Heart left ventricle (tissue), 16 donors: ENCODE measurements around the gene ITGA7. TPM values are rescaled to one million over a fixed set of nuclear protein-coding genes. Genes with fewer than 3 reads are reported as not detected.
A peak's percentile ranks its signal among the peaks of the same experiment; 100 is the strongest.

Experiments used
- ATAC-seq, 4 donors: fragments of 200-7000 bp; cut with Tn5 transposase; one replicate each; pipeline ENCODE4 v1.9.1; 2020 to 2022; ENCODE audit warnings: moderate library complexity in 4 of 4, mild to moderate bottlenecking in 3 of 4, moderate number of reproducible peaks in 1 of 4
- DNase-seq, 5 donors: peaks; one replicate each; pipeline ENCODE4 v3.0.0-alpha.2; 2020
- H3K27ac ChIP-seq, 12 donors: fragments of 200-600 bp; sonication (generic) in 4 of 12; one replicate each; pipeline versions ENCODE4 v1.5.0 to v1.8.0; 2016 to 2022; ENCODE audit warnings: mild to moderate bottlenecking in 2 of 12
- H3K27me3 ChIP-seq, 9 donors: fragments of 200-600 bp; sonication (generic) in 2 of 9; one replicate each; pipeline versions ENCODE4 v1.5.1 to v1.8.0; 2016 to 2022; ENCODE audit warnings: mild to moderate bottlenecking in 3 of 9
- H3K36me3 ChIP-seq, 9 donors: fragments of 200-600 bp; sonication (generic) in 2 of 9; one replicate each; pipeline versions ENCODE4 v1.5.0 to v1.8.0; 2018 to 2022; ENCODE audit warnings: mild to moderate bottlenecking in 2 of 9
- H3K4me1 ChIP-seq, 12 donors: fragments of 200-600 bp; sonication (generic) in 4 of 12; one replicate each; pipeline versions ENCODE4 v1.5.0 to v1.8.0; 2016 to 2022; ENCODE audit warnings: mild to moderate bottlenecking in 3 of 12
- H3K4me3 ChIP-seq, 12 donors: fragments of 200-600 bp; sonication (generic) in 4 of 12; one replicate each; pipeline versions ENCODE4 v1.5.0 to v1.8.0; 2017 to 2022; ENCODE audit warnings: mild to moderate bottlenecking in 9 of 12, moderate library complexity in 4 of 12
- H3K9me3 ChIP-seq, 12 donors: fragments of 200-600 bp; sonication (generic) in 4 of 12; one replicate each; pipeline versions ENCODE4 v1.5.0 to v1.8.0; 2016 to 2022; ENCODE audit warnings: mild to moderate bottlenecking in 1 of 12
- CTCF ChIP-seq, 12 donors: fragments of 200-600 bp; sonication (generic) in 4 of 12; IDR thresholded peaks; one replicate each; pipeline versions ENCODE4 v1.5.0 to v1.8.0; 2018 to 2022; ENCODE audit warnings: antibody characterized with exemption in 12 of 12, mild to moderate bottlenecking in 5 of 12
- POLR2A ChIP-seq, 2 donors: fragments of 450-650 bp; IDR thresholded peaks; one replicate each; pipeline ENCODE4 v1.6.1; 2017; ENCODE audit warnings: antibody characterized with exemption in 2 of 2, mild to moderate bottlenecking in 2 of 2, moderate library complexity in 2 of 2
- WGBS, 4 donors: extraction: QIAGEN DNeasy Blood & Tissue Kit in 2 of 4; methylation state at CpG; one replicate each; pipeline versions ENCODE4 v1.1.5 to v1.1.7; 2013 to 2018; 5-methylcytosine and 5-hydroxymethylcytosine counted together
- intact Hi-C, 10 donors: fragments of 100-400 bp; cut with DNase I; formaldehyde crosslinking; loops; one replicate each; pipeline versions ENCODE4 v1.11.1 to v1.14.2; 2022
- polyA plus RNA-seq, 2 donors: library from polyadenylated mRNA; stranded (reverse); fragments of 200-250 nt; gene quantifications; one replicate each; pipeline ENCODE4 v1.2.3, GENCODE V29; 2013
- total RNA-seq, 9 donors: library from RNA; depleted of rRNA in 2 of 9; stranded (reverse); fragments of >200 nt in 2 of 9; fragmentation: NEBNext Ultra II Directional in 3 of 9; extraction: Animal tissue kit (Norgen Biotek cat#: 25700) in 3 of 9; gene quantifications; one replicate each; pipeline versions ENCODE4 v1.1.0 to v1.2.4, GENCODE V29; 2016 to 2023
- donor health status: ischemic (EF 13 %, LVEDD 7.1; RV severe dilation, severe dysfunction).
- donor health status: healthy with polysubstance abuse.
- donor health status: DM: no; HTN: yes; CAD: no.
- donor health status: DM: no; HTN: no; CAD: no.
- donor health status: ischemic (EF 25% LVEDD 6.9; RV normal size, moderate dysfunction).
- donor health status: ischemic (EF 25% LVEDD 5.7; RV mildly dilated, moderate dysfunction).
- donor health status: healthy.
- donor health status: DM: yes; HTN: yes; CAD: no.
- donor health status: ischemic (EF 35%, LVEDD 5.7; RV mildly dilated, moderate dysfunction).
- donor health status: nonischemic (EF 11% LVEDD 7.7; RV severe dilation, severe dysfunction).
- donor health status: DM: yes; HTN: yes; CAD: no.
- donor health status: PGD.
- donor health status: ischemic (EF 29% LVEDD 5.4; RV normal size, mild dysfunction).
- donor health status: nonischemic (EF 23%, LVEDD 6.1; RV moderate dilation, normal function).

The ITGA7 gene
- total and polyA plus RNA-seq, 11 donors: 173 to 1,007 (median 573) TPM

- no peak for DNase-seq
- H3K27ac ChIP-seq: peak overlapping the region in 1 of 12 donors; percentile 2
These were observed 40.7 kb upstream of the ITGA7 start for GRCh38 chr12:55748230-55748993.

GRCh38 chr12:55746913-55747231 is 39.2 kb upstream of the ITGA7 start:
- H3K36me3 ChIP-seq: peaks cover 0 to 23% (median 10%) of the 10 kb centered on the region in 9 donors
- DNase-seq: no peak
- peaks cover 0 to 6% (median 0%) of the 10 kb centered on the region in 9 donors for H3K27me3 ChIP-seq
- H3K4me1 ChIP-seq: peaks cover 0 to 52% (median 28%) of the 10 kb centered on the region in 12 donors
- intact Hi-C loops: loop anchor here in 2 of 10 donors (5.0 to 10.0 kb wide), 2 partner anchors 45 to 278 kb away; partner anchors contain the start of gene IKZF4 (in 1 of the 2)
- TF ChIP-seq CTCF (IDR thresholded peaks at IDR 0.05) (no peak), POLR2A (IDR thresholded peaks at IDR 0.05) (no peak)
- H3K4me3 ChIP-seq: no peak overlapping the region
- no peak for ATAC-seq
- no peaks in the 10 kb centered on the region for H3K9me3 ChIP-seq
- H3K27ac ChIP-seq: peak overlapping the region in 1 of 12 donors; percentile 41

More at GRCh38 chr12:55748230-55748993, 40.7 kb upstream of the ITGA7 start:
- H3K4me3 ChIP-seq: no peak overlapping the region
- peaks cover 0 to 6% (median 0%) of the 10 kb centered on the region in 9 donors for H3K27me3 ChIP-seq
- peaks cover 0 to 37% (median 26%) of the 10 kb centered on the region in 9 donors for H3K36me3 ChIP-seq
- intact Hi-C loops: loop anchor here in 2 of 10 donors (5.0 to 10.0 kb wide), 2 partner anchors 44 to 276 kb away; partner anchors contain the start of gene IKZF4 (in 1 of the 2)
- no peaks in the 10 kb centered on the region for H3K9me3 ChIP-seq
- TF ChIP-seq CTCF (IDR thresholded peaks at IDR 0.05) (no peak), POLR2A (IDR thresholded peaks at IDR 0.05) (no peak)
- ATAC-seq: no peak
- peaks cover 0 to 48% (median 28%) of the 10 kb centered on the region in 12 donors for H3K4me1 ChIP-seq
- WGBS, 4 donors: 88 to 92% (median 91%) methylated on average over 17 to 18 of the region's 18 CpGs

DNA sequence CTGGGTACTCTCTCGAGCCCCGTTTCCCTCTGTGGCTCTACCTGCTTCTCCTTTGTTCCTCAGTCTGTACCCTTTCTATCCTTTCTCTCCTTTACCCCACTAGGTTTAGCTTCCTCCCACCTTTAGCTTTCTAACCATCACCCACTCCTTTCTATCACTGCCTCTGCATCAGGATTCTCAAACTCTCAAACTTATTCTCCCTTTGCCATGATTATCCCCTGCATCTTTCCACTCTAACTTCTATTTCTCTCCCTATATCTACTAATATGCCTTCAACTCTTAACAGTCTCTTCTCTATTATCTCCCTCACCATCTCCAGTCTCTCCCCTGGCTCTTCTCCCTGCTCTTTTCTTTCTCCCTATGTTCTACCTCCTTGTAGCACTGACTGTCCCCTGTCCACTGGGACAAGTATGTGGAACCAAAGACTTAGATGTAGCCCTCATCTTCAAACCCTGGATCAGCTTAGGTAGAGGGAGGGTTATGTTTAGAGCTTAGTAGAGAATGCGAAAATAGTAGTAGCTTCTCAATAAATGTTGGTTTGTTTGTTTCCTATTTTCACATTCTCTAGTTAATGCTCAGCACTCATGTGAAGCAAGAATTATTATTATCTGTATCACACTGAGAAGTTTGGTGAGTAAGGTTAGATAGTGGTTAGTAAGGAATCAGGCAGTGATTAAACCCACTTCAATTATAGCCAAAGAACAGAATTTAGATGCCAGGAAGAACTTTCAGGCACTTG is 38.6 kb upstream of the ITGA7 start:
- Histone ChIP-seq H3K9me3 (no peaks in the 10 kb centered on the region), H3K27ac (peak overlapping the region in 8 of 12 donors; percentile 34 to 66 (median 62)), H3K27me3 (peaks cover 0 to 6% (median 0%) of the 10 kb centered on the region in 9 donors), H3K4me3 (peak overlapping the region in 4 of 12 donors; percentile 16 to 79 (median 28)), H3K36me3 (peaks cover 0 to 18% (median 5%) of the 10 kb centered on the region in 9 donors), H3K4me1 (peaks cover 0 to 52% (median 28%) of the 10 kb centered on the region in 12 donors)
- ATAC-seq (no peak), DNase-seq (no peak)
- 42 to 49% (median 46%) methylated on average over 3 of the region's 3 CpGs for WGBS, 4 donors
- intact Hi-C loops: loop anchor here in 2 of 10 donors (5.0 to 10.0 kb wide), 2 partner anchors 46 to 278 kb away; partner anchors contain the start of gene IKZF4 (in 1 of the 2)
- TF ChIP-seq CTCF (IDR thresholded peaks at IDR 0.05) (no peak), POLR2A (IDR thresholded peaks at IDR 0.05) (no peak)
